ENCODE results near the gene STX16. TPM values are rescaled to one million over a fixed set of nuclear protein-coding genes. Genes with fewer than 3 reads are reported as not detected.

The STX16 gene
- total and polyA plus RNA-seq, 2 donors (not counting 1 experiment from before 2014, with no cell fraction given), result 110 to 117 TPM

DNA sequence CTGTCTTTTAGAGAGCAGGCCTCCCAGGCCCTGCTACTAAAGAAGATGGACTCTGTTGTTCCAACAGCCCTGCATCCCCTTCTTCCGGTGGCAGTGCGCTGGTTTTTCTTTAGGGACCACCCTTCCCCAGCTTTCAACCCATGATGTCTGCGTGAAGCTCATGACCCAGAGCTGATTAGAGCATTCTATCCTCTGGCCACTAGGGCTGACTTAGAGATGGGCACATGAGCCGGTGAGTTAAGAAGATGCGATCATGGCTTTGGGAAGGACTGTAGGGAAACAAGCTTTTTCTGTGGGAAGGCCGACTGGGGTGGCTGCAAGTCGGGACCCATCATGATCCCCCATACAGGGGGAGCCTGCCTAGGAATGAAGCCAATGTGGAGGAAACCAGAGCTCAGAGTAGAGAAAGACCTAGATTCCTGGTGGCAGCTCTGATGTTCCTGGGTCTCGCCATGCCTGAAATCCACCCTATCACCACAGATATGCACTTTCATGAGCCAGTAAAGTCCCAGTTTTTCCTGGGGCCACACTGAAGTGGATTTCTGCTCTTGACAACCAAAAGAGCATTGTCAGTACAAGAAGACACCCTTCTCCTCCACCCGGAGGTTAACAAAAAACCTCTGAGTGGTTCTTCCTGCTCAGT lies 29.1 kb upstream of the STX16 start:
- peaks cover 4% of the 10 kb centered on the region for H3K9me3 Mint-ChIP-seq (ENCODE audit: insufficient read depth)
- no peak for TF ChIP-seq EZH2 (IDR thresholded peaks at IDR 0.05; ENCODE audit: borderline replicate concordance, insufficient read depth, low read depth, low read length, poor library complexity, severe bottlenecking)
- TF ChIP-seq, protein P1, sequence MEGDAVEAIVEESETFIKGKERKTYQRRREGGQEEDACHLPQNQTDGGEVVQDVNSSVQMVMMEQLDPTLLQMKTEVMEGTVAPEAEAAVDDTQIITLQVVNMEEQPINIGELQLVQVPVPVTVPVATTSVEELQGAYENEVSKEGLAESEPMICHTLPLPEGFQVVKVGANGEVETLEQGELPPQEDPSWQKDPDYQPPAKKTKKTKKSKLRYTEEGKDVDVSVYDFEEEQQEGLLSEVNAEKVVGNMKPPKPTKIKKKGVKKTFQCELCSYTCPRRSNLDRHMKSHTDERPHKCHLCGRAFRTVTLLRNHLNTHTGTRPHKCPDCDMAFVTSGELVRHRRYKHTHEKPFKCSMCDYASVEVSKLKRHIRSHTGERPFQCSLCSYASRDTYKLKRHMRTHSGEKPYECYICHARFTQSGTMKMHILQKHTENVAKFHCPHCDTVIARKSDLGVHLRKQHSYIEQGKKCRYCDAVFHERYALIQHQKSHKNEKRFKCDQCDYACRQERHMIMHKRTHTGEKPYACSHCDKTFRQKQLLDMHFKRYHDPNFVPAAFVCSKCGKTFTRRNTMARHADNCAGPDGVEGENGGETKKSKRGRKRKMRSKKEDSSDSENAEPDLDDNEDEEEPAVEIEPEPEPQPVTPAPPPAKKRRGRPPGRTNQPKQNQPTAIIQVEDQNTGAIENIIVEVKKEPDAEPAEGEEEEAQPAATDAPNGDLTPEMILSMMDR (IDR thresholded peaks at IDR 0.05), result no peak
- H3K4me3 ChIP-seq (ENCODE audit: control extremely low read depth in 1 of 5, extremely low read depth in 1 of 5, insufficient read depth in 1 of 5, low read depth in 2 of 5, low read length in 4 of 5), result no peak overlapping the region
- no peaks in the 10 kb centered on the region for H3K4me1 Mint-ChIP-seq
- CTCF ChIA-PET, result interaction anchor here (0.8 kb wide), 1 partner anchor 30 kb away, joined by 3 read pairs; no protein-coding TSS in a partner anchor
- H2AFZ ChIP-seq (ENCODE audit: insufficient read depth, low read depth, low read length, poor library complexity, severe bottlenecking), result no peak overlapping the region
- H3K9me3 ChIP-seq (ENCODE audit: control extremely low read depth in 1 of 3, control insufficient read depth in 2 of 3, insufficient read depth in 1 of 3, low read length in 2 of 3), result peaks cover 0 to 8% (median 0%) of the 10 kb centered on the region in 3 donors
- peaks cover 0 to 4% (median 0%) of the 10 kb centered on the region in 4 experiments for H3K27me3 ChIP-seq (replicated peaks in 1 of 4; ENCODE audit: control extremely low read depth in 1 of 4, control insufficient read depth in 3 of 4, insufficient read depth in 4 of 4, low read length in 3 of 4)
- intact Hi-C loops (cut with micrococcal nuclease), result no loop called here
- 87% methylated on average over 6 of the region's 9 CpGs for WGBS (ENCODE audit: insufficient coverage)
- H4K20me1 ChIP-seq (ENCODE audit: control insufficient read depth, insufficient read depth, low read length, poor library complexity, severe bottlenecking), result no peaks in the 10 kb centered on the region
- no peak overlapping the region for H3K27ac Mint-ChIP-seq
- no peak overlapping the region for H3K4me3 Mint-ChIP-seq
- H3K4me2 ChIP-seq (replicated peaks; ENCODE audit: low read depth, low read length, poor library complexity, severe bottlenecking), result no peak overlapping the region
- H3K4me1 ChIP-seq (ENCODE audit: control insufficient read depth in 2 of 2, insufficient read depth in 2 of 2, low read length in 2 of 2), result no peaks in the 10 kb centered on the region
- no peak overlapping the region for H3K27ac ChIP-seq (ENCODE audit: low read length in 2 of 2)
- H3K79me2 ChIP-seq (ENCODE audit: control insufficient read depth, insufficient read depth, low read length), result no peaks in the 10 kb centered on the region
- H3K36me3 ChIP-seq (replicated peaks in 1 of 2; ENCODE audit: control extremely low read depth in 1 of 2, control insufficient read depth in 1 of 2, extremely low read depth in 1 of 2, insufficient read depth in 2 of 2, low read length in 1 of 2), result no peaks in the 10 kb centered on the region
- POLR2A ChIA-PET, result no interaction called here
- peaks cover 41% of the 10 kb centered on the region for H3K27me3 Mint-ChIP-seq
- ATAC-seq (ENCODE audit: low read depth) (no peak), DNase-seq (no peak)
- H3K9ac ChIP-seq (ENCODE audit: low read length), result no peak overlapping the region

Data from B cell (primary cell).